LNCaP clone FGC (cell line): ENCODE measurements around the gene INPP4A.

Experiments
- DNase-seq: peaks from one replicate; pipeline ENCODE4 v3.0.0-alpha.2; 2011; ENCODE audit warnings: low read depth
- H3K4me3 ChIP-seq: 2 replicates; pipeline ENCODE4 v1.5.1; 2011; ENCODE audit warnings: mild to moderate bottlenecking, low read depth, low read length, control low read depth
- TF ChIP-seq, protein P1 (sequence below): IDR thresholded peaks from 2 replicates; pipeline ENCODE4 v1.5.1; 2012; ENCODE audit warnings: mild to moderate bottlenecking; ENCODE audit not compliant: control insufficient read depth, insufficient read depth; ENCODE audit errors: extremely low read depth

Gene INPP4A

DNA sequence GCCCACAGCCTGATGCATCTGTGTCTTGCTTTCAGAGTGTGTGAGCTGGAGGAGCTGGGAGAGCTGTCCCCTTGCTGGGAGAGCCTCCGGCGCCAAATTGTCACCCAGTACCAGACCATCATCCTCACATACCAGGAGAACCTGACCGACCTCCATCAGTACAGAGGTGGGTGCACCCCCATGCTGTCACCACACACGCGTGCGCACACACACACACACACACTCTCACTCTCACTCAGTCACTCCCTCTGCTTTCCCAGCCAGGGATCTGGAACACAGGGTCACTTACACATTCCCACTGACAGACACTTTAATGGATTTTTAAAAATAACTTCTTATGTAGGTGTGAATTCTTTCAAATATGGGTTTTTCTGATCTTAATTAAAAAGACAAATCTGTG lies 99.2 kb downstream of the INPP4A start:
- H3K4me3 ChIP-seq: no peak overlapping the region
- TF ChIP-seq, protein P1, sequence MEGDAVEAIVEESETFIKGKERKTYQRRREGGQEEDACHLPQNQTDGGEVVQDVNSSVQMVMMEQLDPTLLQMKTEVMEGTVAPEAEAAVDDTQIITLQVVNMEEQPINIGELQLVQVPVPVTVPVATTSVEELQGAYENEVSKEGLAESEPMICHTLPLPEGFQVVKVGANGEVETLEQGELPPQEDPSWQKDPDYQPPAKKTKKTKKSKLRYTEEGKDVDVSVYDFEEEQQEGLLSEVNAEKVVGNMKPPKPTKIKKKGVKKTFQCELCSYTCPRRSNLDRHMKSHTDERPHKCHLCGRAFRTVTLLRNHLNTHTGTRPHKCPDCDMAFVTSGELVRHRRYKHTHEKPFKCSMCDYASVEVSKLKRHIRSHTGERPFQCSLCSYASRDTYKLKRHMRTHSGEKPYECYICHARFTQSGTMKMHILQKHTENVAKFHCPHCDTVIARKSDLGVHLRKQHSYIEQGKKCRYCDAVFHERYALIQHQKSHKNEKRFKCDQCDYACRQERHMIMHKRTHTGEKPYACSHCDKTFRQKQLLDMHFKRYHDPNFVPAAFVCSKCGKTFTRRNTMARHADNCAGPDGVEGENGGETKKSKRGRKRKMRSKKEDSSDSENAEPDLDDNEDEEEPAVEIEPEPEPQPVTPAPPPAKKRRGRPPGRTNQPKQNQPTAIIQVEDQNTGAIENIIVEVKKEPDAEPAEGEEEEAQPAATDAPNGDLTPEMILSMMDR: no peak
- no peak for DNase-seq

DNA sequence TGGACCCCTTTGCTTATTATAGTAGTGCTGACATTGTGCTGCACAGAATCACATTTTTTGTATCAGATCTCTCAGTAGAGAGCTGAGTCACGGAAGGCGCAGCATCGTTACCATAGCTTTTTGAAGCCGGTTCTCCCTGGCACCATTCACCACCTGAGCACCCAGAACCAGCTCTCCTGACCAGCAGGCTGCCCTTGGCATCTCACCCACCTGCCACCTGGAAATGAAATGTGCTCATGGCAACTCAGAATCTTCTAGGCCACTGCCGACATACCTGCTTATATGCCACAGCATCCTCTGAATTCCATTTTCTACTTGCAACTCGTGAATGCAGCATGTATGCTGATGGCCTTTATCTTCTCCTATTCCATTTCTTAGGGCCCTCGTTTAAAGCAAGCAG lies 100.9 kb downstream of the INPP4A start:
- no peak for DNase-seq
- TF ChIP-seq, protein P1: no peak
- H3K4me3 ChIP-seq: no peak overlapping the region

GRCh38 chr2:98546186-98546585 lies 101.5 kb downstream of the INPP4A start:
- TF ChIP-seq, protein P1: no peak
- no peak overlapping the region for H3K4me3 ChIP-seq
- no peak for DNase-seq

GRCh38 chr2:98547092-98547790 lies 102.6 kb downstream of the INPP4A start:
- TF ChIP-seq, protein P1: no peak
- no peak for DNase-seq
- no peak overlapping the region for H3K4me3 ChIP-seq

DNA sequence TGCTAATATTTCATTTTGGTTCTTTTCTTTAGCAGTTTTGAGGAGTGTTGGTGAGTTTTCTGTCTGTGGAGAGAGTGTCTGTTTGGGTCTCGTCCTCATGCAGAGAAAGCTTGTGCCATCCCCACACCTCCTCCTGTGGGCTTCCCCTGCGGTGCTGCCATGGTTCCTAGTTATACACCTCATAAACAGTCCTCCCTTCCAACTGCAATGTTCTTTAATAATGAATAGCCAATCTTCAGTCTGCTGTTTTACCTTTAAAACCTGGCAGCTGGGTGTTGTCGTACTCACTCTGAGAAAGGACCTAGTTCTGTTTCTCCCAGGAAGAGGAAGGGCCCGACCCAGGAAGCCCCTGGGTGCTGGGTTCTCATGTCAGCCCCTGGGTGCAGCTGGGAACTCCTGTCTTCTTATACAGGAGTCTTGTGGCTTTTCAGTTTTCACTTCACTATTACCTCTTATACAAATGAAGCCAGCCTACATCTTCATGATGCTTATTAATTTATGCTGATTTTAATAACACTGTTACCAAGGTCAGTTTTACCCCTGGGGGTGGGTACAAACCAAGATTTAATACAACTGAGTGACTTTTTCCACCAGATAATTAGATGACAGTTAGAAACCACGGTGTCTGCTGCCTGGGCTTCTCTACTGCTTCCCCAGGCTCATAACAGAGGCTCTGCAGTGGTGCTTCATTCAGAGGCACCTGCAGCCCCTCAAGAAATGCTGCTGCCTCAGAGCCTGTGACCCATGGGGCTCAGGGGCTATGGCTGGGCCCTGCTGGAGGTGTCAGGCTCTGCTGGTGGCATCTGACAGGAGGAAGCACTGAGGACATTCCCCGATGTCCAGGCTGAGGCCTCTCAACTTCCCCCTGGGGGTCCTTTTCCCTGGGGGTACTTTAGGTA lies 104.5 kb downstream of the INPP4A start:
- TF ChIP-seq, protein P1: no peak
- DNase-seq: no peak

DNA sequence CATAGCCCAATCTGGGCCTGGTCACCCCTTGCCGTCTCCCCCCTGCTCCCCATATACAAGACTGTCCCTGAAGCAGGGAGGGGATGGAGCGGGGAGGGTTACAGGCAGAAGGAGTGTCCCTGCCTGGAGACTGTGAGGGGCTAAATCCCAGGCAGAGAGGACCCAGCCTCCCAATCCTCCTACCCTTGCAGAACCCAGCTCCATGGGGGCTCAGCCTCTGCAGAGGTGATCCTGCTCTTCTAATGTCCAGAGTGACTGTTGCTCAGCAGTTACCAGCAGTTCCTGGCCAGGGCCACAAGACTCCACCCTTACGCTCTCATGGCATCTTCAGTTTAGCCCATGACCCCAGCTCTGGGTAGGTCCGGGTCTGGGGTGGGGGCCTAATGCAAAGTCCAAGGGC lies 105.5 kb downstream of the INPP4A start:
- TF ChIP-seq, protein P1: no peak
- no peak overlapping the region for H3K4me3 ChIP-seq
- DNase-seq: no peak

More for the DNA sequence above, 104.5 kb downstream of the INPP4A start:
- H3K4me3 ChIP-seq: no peak overlapping the region

GRCh38 chr2:98551316-98551715 lies 106.7 kb downstream of the INPP4A start:
- no peak overlapping the region for H3K4me3 ChIP-seq
- TF ChIP-seq, protein P1: no peak
- DNase-seq: no peak
